Adrenal gland (tissue), 12 donors: ENCODE data around the gene HLF. TPM values are rescaled to one million over a fixed set of nuclear protein-coding genes. Genes with fewer than 3 reads are reported as not detected.

Experiments used
- DNase-seq, 7 donors: peaks; one replicate each; pipeline ENCODE4 v3.0.0-alpha.2; 2019 to 2020
- H3K27ac ChIP-seq, 5 donors: fragments of 200-600 bp; sonication (generic) in 4 of 5; 1 replicate in 3 of 5; 2 replicates in 2 of 5; pipeline versions ENCODE4 v1.5.1 to v1.8.0; 2016 to 2020; ENCODE audit warnings: mild to moderate bottlenecking in 1 of 5
- H3K27me3 ChIP-seq: fragments of 200-600 bp; 2 replicates; pipeline ENCODE4 v1.8.0; 2021
- H3K36me3 ChIP-seq, 2 donors: fragments of 200-600 bp; replicated peaks in 1 of 2; 1 replicate in 1 of 2; 2 replicates in 1 of 2; pipeline versions ENCODE4 v1.5.1 to v1.8.0; 2018 to 2022
- H3K4me1 ChIP-seq, 2 donors: fragments of 200-600 bp; replicated peaks in 1 of 2; 1 replicate in 1 of 2; 2 replicates in 1 of 2; pipeline versions ENCODE4 v1.5.1 to v1.8.0; 2018 to 2021
- H3K4me3 ChIP-seq, 4 donors: fragments of 200-600 bp; sonication (generic) in 3 of 4; one replicate each; pipeline ENCODE4 v1.5.1; 2016 to 2018
- H3K9me3 ChIP-seq, 3 donors: fragments of 200-600 bp; sonication (generic) in 1 of 3; replicated peaks in 1 of 3; 1 replicate in 2 of 3; 2 replicates in 1 of 3; pipeline versions ENCODE4 v1.5.1 to v1.8.0; 2016 to 2021
- POLR2A ChIP-seq, 2 donors: fragments of 450-650 bp; IDR thresholded peaks; one replicate each; pipeline ENCODE4 v1.6.1; 2017; ENCODE audit warnings: antibody characterized with exemption in 2 of 2, mild to moderate bottlenecking in 2 of 2, moderate library complexity in 1 of 2
- WGBS, 4 donors: extraction: QIAGEN DNeasy Blood & Tissue Kit in 2 of 4; methylation state at CpG; one replicate each; pipeline versions ENCODE4 v1.1.5 to v1.1.7; 2013 to 2017; 5-methylcytosine and 5-hydroxymethylcytosine counted together
- intact Hi-C, 2 donors: fragments of 100-400 bp; cut with DNase I; formaldehyde crosslinking; loops; one replicate each; pipeline versions ENCODE4 v1.14.1 to v1.15.0; 2022 to 2023
- polyA plus RNA-seq, 3 donors: library from polyadenylated mRNA; stranded (reverse); fragments of 200-250 nt in 2 of 3; fragments of 350-450 nt in 1 of 3; fragmentation: Illumina TruSeq in 1 of 3; extraction: RNeasy Lipid Tissue Mini Kit (QIAGEN cat#74804) in 1 of 3; gene quantifications; one replicate each; pipeline ENCODE4 v1.2.3, GENCODE V29; 2013 to 2014
- total RNA-seq, 9 donors: library from RNA; depleted of rRNA in 4 of 9; stranded (reverse); fragments of >200 nt in 4 of 9; fragments of 120-200 nt in 1 of 9; fragmentation: NEBNext Ultra II Directional in 1 of 9; extraction: Animal tissue kit (Norgen Biotek cat#: 25700) in 1 of 9; gene quantifications; one replicate each; pipeline versions ENCODE4 v1.1.0 to v1.2.4, GENCODE V29; 2013 to 2023
- TF ChIP-seq, protein P1 (sequence below), 6 experiments: fragments of 450-650 bp in 4 of 6; fragments of 200-600 bp in 2 of 6; sonication (generic) in 1 of 6; IDR thresholded peaks; 1 replicate in 5 of 6; 2 replicates in 1 of 6; pipeline versions ENCODE4 v1.5.1 to v1.8.0; 2016 to 2021; ENCODE audit warnings: antibody characterized with exemption in 6 of 6, mild to moderate bottlenecking in 2 of 6, moderate library complexity in 1 of 6
- donor health status: healthy with polysubstance abuse.
- donor health status: Bipolar disorder and iron deficiency.
- donor health status: DM: yes; HTN: yes; CAD: no.
- donor health status: DM: no; HTN: no; CAD: no.
- donor health status: DM: no; HTN: no; CAD: no.
- donor health status: DM: yes; HTN: yes; CAD: no.

The HLF gene
- total and polyA plus RNA-seq, 12 donors: 1.3 to 74.3 (median 27.0) TPM

DNA sequence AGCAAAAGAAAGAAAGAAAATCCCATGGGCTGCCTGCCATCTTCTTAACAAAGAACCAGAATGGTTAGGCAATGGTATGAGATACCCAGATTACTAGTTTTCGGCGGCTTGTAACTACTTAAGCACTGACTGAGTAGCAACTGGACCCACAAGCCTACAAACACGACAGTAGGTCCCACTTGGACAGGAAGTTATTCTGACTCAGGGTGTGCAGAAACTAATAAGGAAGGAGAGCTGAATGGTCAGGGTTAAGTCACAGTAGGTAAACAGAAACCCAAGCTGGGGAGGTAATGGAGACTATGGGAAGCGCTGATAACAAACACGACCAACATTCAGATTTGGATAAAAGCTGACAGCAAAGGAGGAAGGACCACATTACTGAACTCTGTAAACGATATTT, 10.4 kb upstream of the HLF start:
- no peaks in the 10 kb centered on the region for H3K27me3 ChIP-seq
- H3K27ac ChIP-seq: no peak overlapping the region
- intact Hi-C loops: no loop called here
- TF ChIP-seq, protein P1, sequence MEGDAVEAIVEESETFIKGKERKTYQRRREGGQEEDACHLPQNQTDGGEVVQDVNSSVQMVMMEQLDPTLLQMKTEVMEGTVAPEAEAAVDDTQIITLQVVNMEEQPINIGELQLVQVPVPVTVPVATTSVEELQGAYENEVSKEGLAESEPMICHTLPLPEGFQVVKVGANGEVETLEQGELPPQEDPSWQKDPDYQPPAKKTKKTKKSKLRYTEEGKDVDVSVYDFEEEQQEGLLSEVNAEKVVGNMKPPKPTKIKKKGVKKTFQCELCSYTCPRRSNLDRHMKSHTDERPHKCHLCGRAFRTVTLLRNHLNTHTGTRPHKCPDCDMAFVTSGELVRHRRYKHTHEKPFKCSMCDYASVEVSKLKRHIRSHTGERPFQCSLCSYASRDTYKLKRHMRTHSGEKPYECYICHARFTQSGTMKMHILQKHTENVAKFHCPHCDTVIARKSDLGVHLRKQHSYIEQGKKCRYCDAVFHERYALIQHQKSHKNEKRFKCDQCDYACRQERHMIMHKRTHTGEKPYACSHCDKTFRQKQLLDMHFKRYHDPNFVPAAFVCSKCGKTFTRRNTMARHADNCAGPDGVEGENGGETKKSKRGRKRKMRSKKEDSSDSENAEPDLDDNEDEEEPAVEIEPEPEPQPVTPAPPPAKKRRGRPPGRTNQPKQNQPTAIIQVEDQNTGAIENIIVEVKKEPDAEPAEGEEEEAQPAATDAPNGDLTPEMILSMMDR (IDR thresholded peaks at IDR 0.05): no peak
- TF ChIP-seq POLR2A (IDR thresholded peaks at IDR 0.05): no peak
- no peak overlapping the region for H3K4me3 ChIP-seq
- no peaks in the 10 kb centered on the region for H3K36me3 ChIP-seq
- no peak for DNase-seq
- no peaks in the 10 kb centered on the region for H3K4me1 ChIP-seq
- no peaks in the 10 kb centered on the region for H3K9me3 ChIP-seq
- 75 to 85% (median 79%) methylated on average over 6 of the region's 6 CpGs for WGBS, 4 donors

GRCh38 chr17:55258578-55259135, 6.1 kb upstream of the HLF start:
- 66 to 73% (median 69%) methylated on average over 3 of the region's 3 CpGs for WGBS, 4 donors
- Histone ChIP-seq H3K27ac (no peak overlapping the region), H3K4me1 (peaks cover 0 to under 1% of the 10 kb centered on the region in 2 donors), H3K4me3 (no peak overlapping the region), H3K9me3 (no peaks in the 10 kb centered on the region), H3K36me3 (no peaks in the 10 kb centered on the region), H3K27me3 (no peaks in the 10 kb centered on the region)
- TF ChIP-seq POLR2A (IDR thresholded peaks at IDR 0.05): no peak
- TF ChIP-seq, protein P1 (IDR thresholded peaks at IDR 0.05): no peak
- DNase-seq: no peak
- intact Hi-C loops: no loop called here

DNA sequence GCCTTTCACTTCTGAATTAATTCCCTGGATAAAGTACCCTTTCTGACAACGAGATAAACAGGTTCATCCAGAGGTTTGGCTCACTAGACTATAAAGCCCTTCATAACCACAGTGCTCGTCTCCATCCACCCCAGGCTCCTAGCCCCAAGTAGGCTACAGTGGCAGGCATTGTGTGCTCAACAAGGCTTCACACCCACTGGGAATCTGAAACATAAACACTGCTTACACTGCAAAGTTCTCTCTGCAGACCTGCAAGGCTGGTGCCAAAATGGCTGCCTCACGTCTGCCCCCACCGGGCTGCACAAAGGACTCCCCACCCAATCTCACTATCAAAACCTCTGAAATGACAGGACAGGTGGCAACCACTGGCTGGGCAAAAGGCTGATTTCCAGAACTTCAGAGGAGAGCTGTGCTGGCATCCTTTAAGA, 5.1 kb upstream of the HLF start:
- Histone ChIP-seq H3K36me3 (no peaks in the 10 kb centered on the region), H3K4me1 (peaks cover 0 to 10% of the 10 kb centered on the region in 2 donors), H3K9me3 (no peaks in the 10 kb centered on the region), H3K27me3 (no peaks in the 10 kb centered on the region), H3K4me3 (no peak overlapping the region), H3K27ac (no peak overlapping the region)
- intact Hi-C loops: loop anchor here in 1 of 2 donors (10.0 kb wide), 1 partner anchor 55 kb away; no protein-coding TSS in a partner anchor
- 62 to 79% (median 72%) methylated on average over 2 to 4 of the region's 4 CpGs for WGBS, 4 donors
- no peak for DNase-seq
- TF ChIP-seq POLR2A (IDR thresholded peaks at IDR 0.05): no peak
- TF ChIP-seq, protein P1 (IDR thresholded peaks at IDR 0.05): no peak

GRCh38 chr17:55261311-55261710, 3.4 kb upstream of the HLF start:
- intact Hi-C loops: loop anchor here in 1 of 2 donors (10.0 kb wide), 1 partner anchor 53 kb away; no protein-coding TSS in a partner anchor
- H3K9me3 ChIP-seq: no peaks in the 10 kb centered on the region
- 85 to 89% (median 89%) methylated on average over 2 of the region's 2 CpGs for WGBS, 4 donors
- peaks cover 0 to 10% of the 10 kb centered on the region in 2 donors for H3K4me1 ChIP-seq
- H3K36me3 ChIP-seq: no peaks in the 10 kb centered on the region
- no peak for DNase-seq
- TF ChIP-seq POLR2A (IDR thresholded peaks at IDR 0.05): no peak
- TF ChIP-seq, protein P1 (IDR thresholded peaks at IDR 0.05): no peak
- no peak overlapping the region for H3K4me3 ChIP-seq
- H3K27ac ChIP-seq: no peak overlapping the region
- no peaks in the 10 kb centered on the region for H3K27me3 ChIP-seq
